HEK293 (cell line): ENCODE data around the gene FYCO1.

Source experiments
- CTCF ChIA-PET: fragments of 350-600 bp; formaldehyde crosslinking; extraction: SDS; loops from one replicate; lab custom pipeline; 2021; ENCODE audit warnings: antibody characterized with exemption; lab: Yijun Ruan, JAX
- POLR2A ChIA-PET: fragments of 300-600 bp; formaldehyde crosslinking; extraction: SDS; loops from one replicate; lab custom pipeline; 2020; ENCODE audit warnings: antibody characterized with exemption, inconsistent platforms; lab: Yijun Ruan, JAX
- H3K27ac ChIP-seq: fragments of 200-500 bp; sonication (Bioruptor generic); 2 replicates; pipeline ENCODE4 v1.5.1; 2014; ENCODE audit warnings: low read depth, low read length, control low read depth, inconsistent platforms; ENCODE audit errors: extremely low read depth
- H3K36me3 ChIP-seq, 2 experiments: fragments of 200-500 bp in 1 of 2; sonication (Bioruptor generic) in 1 of 2; 1 replicate in 1 of 2; 2 replicates in 1 of 2; pipeline ENCODE4 v1.5.1; 2014 to 2017; ENCODE audit warnings: inconsistent platforms in 2 of 2, low read length in 2 of 2; ENCODE audit not compliant: control insufficient read depth in 2 of 2, insufficient read depth in 1 of 2
- H3K4me1 ChIP-seq: fragments of 200-500 bp; sonication (Bioruptor generic); 2 replicates; pipeline ENCODE4 v1.5.1; 2014; ENCODE audit warnings: mild to moderate bottlenecking, low read length, inconsistent platforms; ENCODE audit not compliant: control insufficient read depth, insufficient read depth
- H3K4me3 ChIP-seq: 2 replicates; pipeline ENCODE4 v1.5.1; 2011; ENCODE audit warnings: low read depth, mild to moderate bottlenecking, control low read depth, low read length, moderate library complexity
- H3K9me3 ChIP-seq: fragments of 200-500 bp; sonication (Bioruptor generic); 2 replicates; pipeline ENCODE4 v1.5.1; 2014; ENCODE audit warnings: low read depth, low read length, inconsistent platforms; ENCODE audit not compliant: control insufficient read depth, insufficient read depth
- HOXA7 ChIP-seq: sonication (generic); formaldehyde crosslinking; IDR thresholded peaks from 2 replicates; pipeline ENCODE4 v1.8.1; 2022; ENCODE audit warnings: missing genetic modification reagents, borderline replicate concordance
- SCRT1 ChIP-seq: fragments of 450-650 bp; formaldehyde crosslinking; IDR thresholded peaks from 2 replicates; pipeline ENCODE4 v1.5.1; 2016; ENCODE audit warnings: missing biosample characterization, missing genetic modification characterization, borderline replicate concordance
- SP3 ChIP-seq: fragments of 450-650 bp; formaldehyde crosslinking; IDR thresholded peaks from 2 replicates; pipeline ENCODE4 v1.5.1; 2016; ENCODE audit warnings: missing biosample characterization, missing genetic modification characterization
- TRIM28 ChIP-seq: IDR thresholded peaks from 2 replicates; pipeline ENCODE4 v1.6.1; 2011; ENCODE audit warnings: low read length, control low read depth, borderline replicate concordance
- ZNF10 ChIP-seq: fragments of 450-650 bp; formaldehyde crosslinking; IDR thresholded peaks from 2 replicates; pipeline ENCODE4 v1.5.1; 2017; ENCODE audit warnings: missing biosample characterization, missing genetic modification characterization
- ZNF148 ChIP-seq: fragments of 450-650 bp; formaldehyde crosslinking; IDR thresholded peaks from 2 replicates; pipeline ENCODE4 v1.5.0; 2017; ENCODE audit warnings: missing biosample characterization, missing genetic modification characterization, borderline replicate concordance
- ZNF280D ChIP-seq: fragments of 450-650 bp; formaldehyde crosslinking; IDR thresholded peaks from 2 replicates; pipeline ENCODE4 v1.5.1; 2016; ENCODE audit warnings: missing biosample characterization, missing genetic modification characterization
- ZNF449 ChIP-seq: fragments of 450-650 bp; formaldehyde crosslinking; IDR thresholded peaks from 2 replicates; pipeline ENCODE4 v1.5.1; 2017; ENCODE audit warnings: missing biosample characterization, mild to moderate bottlenecking, missing genetic modification characterization, moderate library complexity
- ZNF530 ChIP-seq: fragments of 450-650 bp; formaldehyde crosslinking; IDR thresholded peaks from 2 replicates; pipeline ENCODE4 v1.5.1; 2016; ENCODE audit warnings: low read depth, missing biosample characterization, missing genetic modification characterization
- ZNF561 ChIP-seq: fragments of 450-650 bp; IDR thresholded peaks from 2 replicates; pipeline ENCODE4 v1.5.1; 2018; ENCODE audit warnings: missing biosample characterization, missing genetic modification characterization, borderline replicate concordance
- ZNF624 ChIP-seq: fragments of 450-650 bp; formaldehyde crosslinking; IDR thresholded peaks from 2 replicates; pipeline ENCODE4 v1.5.1; 2017; ENCODE audit warnings: missing biosample characterization, missing genetic modification characterization
- ZNF654 ChIP-seq: fragments of 450-650 bp; formaldehyde crosslinking; IDR thresholded peaks from 2 replicates; pipeline ENCODE4 v1.5.1; 2016; ENCODE audit warnings: low read depth, missing biosample characterization, missing genetic modification characterization
- ZNF692 ChIP-seq: fragments of 450-650 bp; formaldehyde crosslinking; IDR thresholded peaks from 2 replicates; pipeline ENCODE4 v1.5.1; 2016; ENCODE audit warnings: missing biosample characterization, missing genetic modification characterization

The FYCO1 gene

GRCh38 chr3:45868213-45868612 is 127.4 kb downstream of the FYCO1 start:
- no peaks in the 10 kb centered on the region for H3K36me3 ChIP-seq
- ChIA-PET POLR2A (no interaction called here), CTCF (interaction anchor here (0.7 to 1.0 kb wide), 2 partner anchors 19 to 91 kb away, joined by 3 read pairs; no protein-coding TSS in a partner anchor)
- H3K4me1 ChIP-seq = no peaks in the 10 kb centered on the region
- H3K9me3 ChIP-seq = no peaks in the 10 kb centered on the region
- TF ChIP-seq ZNF624 (tag by site-specific recombination) (no peak), ZNF280D (no peak), ZNF561 (tag by site-specific recombination) (no peak), ZNF530 (tag by site-specific recombination) (no peak), ZNF10 (no peak), ZNF654 (tag by site-specific recombination) (no peak), SP3 (tag by site-specific recombination) (no peak), HOXA7 (CRISPR knock-in tag) (no peak), ZNF449 (no peak), TRIM28 (no peak), SCRT1 (tag by site-specific recombination) (no peak), ZNF148 (no peak), ZNF692 (no peak)
- H3K27ac ChIP-seq = no peak overlapping the region
- H3K4me3 ChIP-seq = no peak overlapping the region
